LNCAP (cell line): Measurements from ENCODE around the gene PLA2G5.

Experiments used
- CTCF ChIP-seq: fragments of 450-650 bp; IDR thresholded peaks from 2 replicates; pipeline ENCODE4 v1.5.1; 2017; ENCODE audit warnings: mild to moderate bottlenecking

Gene PLA2G5

GRCh38 chr1:20069874-20070273 is at the start of gene PLA2G5:
TSS of gene PLA2G5 (plus strand) at chr1:20070194. CDS start at chr1:20084831, 14,637 bp downstream.
- no peak for TF ChIP-seq CTCF

GRCh38 chr1:20028125-20028524 is 41.9 kb upstream of the PLA2G5 start:
- no peak for TF ChIP-seq CTCF

GRCh38 chr1:20028726-20029125 is 41.3 kb upstream of the PLA2G5 start:
- no peak for TF ChIP-seq CTCF

GRCh38 chr1:20029178-20029912 is 40.6 kb upstream of the PLA2G5 start:
- no peak for TF ChIP-seq CTCF

- TF ChIP-seq CTCF: no peak
Measured at GRCh38 chr1:20031161-20031560, 38.8 kb upstream of the PLA2G5 start.

GRCh38 chr1:20031836-20032235 is 38.2 kb upstream of the PLA2G5 start:
- no peak for TF ChIP-seq CTCF

GRCh38 chr1:20032425-20032824 is 37.6 kb upstream of the PLA2G5 start:
- no peak for TF ChIP-seq CTCF

GRCh38 chr1:20033420-20033819 is 36.6 kb upstream of the PLA2G5 start:
- no peak for TF ChIP-seq CTCF
